Measurements from ENCODE around the gene MAP2.

MAP2 gene, protein sequence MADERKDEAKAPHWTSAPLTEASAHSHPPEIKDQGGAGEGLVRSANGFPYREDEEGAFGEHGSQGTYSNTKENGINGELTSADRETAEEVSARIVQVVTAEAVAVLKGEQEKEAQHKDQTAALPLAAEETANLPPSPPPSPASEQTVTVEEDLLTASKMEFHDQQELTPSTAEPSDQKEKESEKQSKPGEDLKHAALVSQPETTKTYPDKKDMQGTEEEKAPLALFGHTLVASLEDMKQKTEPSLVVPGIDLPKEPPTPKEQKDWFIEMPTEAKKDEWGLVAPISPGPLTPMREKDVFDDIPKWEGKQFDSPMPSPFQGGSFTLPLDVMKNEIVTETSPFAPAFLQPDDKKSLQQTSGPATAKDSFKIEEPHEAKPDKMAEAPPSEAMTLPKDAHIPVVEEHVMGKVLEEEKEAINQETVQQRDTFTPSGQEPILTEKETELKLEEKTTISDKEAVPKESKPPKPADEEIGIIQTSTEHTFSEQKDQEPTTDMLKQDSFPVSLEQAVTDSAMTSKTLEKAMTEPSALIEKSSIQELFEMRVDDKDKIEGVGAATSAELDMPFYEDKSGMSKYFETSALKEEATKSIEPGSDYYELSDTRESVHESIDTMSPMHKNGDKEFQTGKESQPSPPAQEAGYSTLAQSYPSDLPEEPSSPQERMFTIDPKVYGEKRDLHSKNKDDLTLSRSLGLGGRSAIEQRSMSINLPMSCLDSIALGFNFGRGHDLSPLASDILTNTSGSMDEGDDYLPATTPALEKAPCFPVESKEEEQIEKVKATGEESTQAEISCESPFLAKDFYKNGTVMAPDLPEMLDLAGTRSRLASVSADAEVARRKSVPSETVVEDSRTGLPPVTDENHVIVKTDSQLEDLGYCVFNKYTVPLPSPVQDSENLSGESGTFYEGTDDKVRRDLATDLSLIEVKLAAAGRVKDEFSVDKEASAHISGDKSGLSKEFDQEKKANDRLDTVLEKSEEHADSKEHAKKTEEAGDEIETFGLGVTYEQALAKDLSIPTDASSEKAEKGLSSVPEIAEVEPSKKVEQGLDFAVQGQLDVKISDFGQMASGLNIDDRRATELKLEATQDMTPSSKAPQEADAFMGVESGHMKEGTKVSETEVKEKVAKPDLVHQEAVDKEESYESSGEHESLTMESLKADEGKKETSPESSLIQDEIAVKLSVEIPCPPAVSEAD (N-terminal part only)

GRCh38 chr2:209423562-209424198 lies at the start of gene MAP2:
TSS of gene MAP2 (plus strand) at chr2:209424047. CDS start at chr2:209653171, 229,124 bp downstream.
- DNase-seq: peak; percentile 67 to 79

- DNase-seq: no peak
These were observed 47.2 kb upstream of the MAP2 start for GRCh38 chr2:209376686-209377085.

DNA sequence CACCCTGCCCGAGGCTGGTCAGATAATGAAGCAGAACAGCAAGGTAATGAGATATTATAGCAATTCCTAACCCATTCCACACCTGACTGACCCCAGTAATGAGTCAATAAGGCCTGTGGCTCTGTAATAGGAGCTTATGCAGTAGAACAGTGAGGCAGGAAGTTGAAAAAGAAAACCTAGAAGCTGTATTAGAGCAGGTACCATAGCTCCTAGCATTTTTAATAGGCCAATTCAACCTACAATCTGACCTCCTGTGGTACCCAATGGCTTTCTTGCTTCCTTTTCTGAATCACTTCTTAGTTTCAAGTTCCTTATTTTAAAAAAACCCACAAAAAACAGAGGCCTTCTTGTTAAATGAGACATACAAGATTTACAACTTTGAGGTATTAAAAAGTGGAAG lies 43.6 kb upstream of the MAP2 start:
- DNase-seq: peak in 1 of 2 donors; percentile 28

GRCh38 chr2:209381091-209381490 lies 42.8 kb upstream of the MAP2 start:
- DNase-seq: no peak

DNA sequence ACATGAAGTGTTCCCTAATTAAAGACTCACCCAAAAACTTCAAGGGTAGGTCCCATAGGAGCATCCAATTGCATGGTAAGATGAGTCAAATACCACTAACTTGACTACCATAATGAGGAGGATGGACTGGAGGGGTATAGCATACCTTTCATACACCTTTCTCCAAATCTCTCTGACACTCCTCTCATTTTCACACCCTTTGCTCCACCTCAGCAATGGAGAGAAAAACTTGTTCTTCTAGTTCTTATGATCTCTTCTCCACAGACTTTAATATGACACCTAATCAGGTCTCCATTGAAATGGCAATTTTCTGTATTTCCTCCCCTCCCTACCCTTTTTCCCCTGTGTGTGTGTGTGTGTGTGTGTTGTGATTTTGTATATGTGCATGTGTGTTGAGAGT lies 41.1 kb upstream of the MAP2 start:
- no peak for DNase-seq

DNA sequence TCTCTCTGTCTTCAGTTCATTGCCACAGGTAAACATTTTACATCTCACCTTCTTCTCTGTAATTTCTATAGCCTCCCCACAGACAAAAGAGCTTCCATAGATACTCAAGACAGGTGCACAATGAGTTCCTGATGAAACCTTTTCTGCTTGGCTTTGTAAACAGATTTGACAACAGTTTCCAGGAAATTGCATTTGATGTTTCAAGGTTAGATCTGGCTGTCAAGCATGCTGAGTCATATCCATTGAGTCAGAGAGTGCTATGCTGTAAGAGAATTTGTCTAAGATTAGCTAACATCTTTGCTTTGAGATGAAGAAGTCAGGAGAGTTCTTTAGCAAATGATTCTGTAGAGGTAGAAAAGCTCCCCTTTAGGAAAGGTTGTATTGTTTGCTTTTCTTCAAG lies 40.6 kb upstream of the MAP2 start:
- peak; percentile 11 to 12 for DNase-seq

- no peak for DNase-seq
These were observed 36.5 kb upstream of the MAP2 start for GRCh38 chr2:209387389-209387788.

GRCh38 chr2:209388446-209389037 lies 35.3 kb upstream of the MAP2 start:
- DNase-seq: no peak

GRCh38 chr2:209389171-209389618 lies 34.7 kb upstream of the MAP2 start:
- DNase-seq: no peak

DNA sequence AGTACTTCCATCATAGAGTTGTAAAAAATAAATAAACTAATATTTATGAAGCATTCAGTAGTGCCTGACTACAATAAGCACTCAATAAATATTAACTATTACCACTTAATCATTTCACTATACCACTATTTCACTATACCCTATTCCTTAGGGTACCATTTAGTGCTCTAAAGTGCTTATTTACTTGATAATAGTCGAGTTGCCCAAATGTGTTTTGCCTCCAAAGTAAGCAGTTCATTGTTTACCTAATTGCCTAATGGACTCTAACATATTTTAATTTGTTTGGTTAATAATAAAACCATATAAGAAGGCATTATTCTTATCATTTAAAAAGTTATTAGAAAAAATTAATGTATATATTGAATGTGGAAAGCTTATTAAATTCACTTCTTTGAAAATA lies 33.0 kb upstream of the MAP2 start:
- DNase-seq: no peak

GRCh38 chr2:209391776-209392401 lies 32.0 kb upstream of the MAP2 start:
- no peak for DNase-seq

DNA sequence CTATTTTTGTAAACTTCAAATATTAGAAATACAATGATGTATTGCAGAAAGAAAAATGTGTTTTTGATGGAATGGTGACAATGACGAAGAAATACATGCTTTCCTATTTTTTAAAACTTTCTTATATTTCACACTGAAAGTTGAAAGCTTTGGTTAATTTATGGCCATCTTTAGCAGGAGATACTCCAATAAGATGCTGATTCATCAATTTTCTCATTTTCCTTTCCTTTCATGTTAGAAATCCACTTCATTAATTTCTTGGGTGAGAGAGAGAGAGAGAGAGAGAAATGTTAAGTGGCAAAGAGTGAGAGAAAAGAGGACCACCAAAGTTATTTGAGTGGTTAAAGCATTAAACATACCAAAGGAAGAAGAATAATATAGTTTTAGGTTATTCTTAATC lies 28.6 kb upstream of the MAP2 start:
- DNase-seq: no peak

DNA sequence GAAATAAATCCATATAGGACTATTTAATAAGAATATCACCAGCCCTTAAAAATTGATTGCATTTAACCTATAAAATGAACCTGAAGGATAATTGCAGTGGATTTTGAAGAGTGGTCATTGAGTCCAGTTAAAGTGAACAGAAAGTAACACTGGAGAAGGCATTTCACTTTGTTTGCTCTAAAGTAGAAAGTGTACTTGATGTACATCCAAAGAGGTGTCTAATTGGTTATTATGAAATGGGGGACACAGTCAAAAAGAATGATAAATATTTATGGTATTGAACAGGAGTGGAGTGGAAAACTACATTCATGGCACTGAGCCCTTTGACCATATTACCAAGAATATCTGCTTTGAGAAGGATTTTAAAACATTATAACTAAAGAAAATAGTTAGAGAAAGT lies 28.2 kb upstream of the MAP2 start:
- DNase-seq: no peak

DNA sequence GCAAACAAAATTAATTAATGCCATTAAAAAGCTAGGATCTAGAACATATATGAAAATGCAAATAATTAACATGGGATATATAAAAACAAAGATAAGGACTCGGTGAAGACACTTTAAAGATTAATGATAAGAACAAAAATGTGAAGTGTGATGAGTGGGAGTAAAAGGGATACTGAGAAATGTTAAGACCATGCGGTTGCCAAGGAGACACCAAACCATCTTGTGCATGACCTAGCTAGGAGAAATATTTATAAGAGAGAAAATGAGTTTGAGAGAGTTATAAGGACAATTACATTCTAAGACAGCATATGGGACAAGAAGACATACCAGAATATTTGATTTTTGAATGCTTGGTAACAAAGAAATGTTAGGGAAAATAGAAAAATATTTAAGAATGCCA lies 25.4 kb upstream of the MAP2 start:
- no peak for DNase-seq

GRCh38 chr2:209401788-209402187 lies 22.1 kb upstream of the MAP2 start:
- no peak for DNase-seq

- no peak for DNase-seq
These were observed 12.6 kb upstream of the MAP2 start for GRCh38 chr2:209411296-209411695.

GRCh38 chr2:209411718-209412117 lies 12.1 kb upstream of the MAP2 start:
- DNase-seq: no peak

DNA sequence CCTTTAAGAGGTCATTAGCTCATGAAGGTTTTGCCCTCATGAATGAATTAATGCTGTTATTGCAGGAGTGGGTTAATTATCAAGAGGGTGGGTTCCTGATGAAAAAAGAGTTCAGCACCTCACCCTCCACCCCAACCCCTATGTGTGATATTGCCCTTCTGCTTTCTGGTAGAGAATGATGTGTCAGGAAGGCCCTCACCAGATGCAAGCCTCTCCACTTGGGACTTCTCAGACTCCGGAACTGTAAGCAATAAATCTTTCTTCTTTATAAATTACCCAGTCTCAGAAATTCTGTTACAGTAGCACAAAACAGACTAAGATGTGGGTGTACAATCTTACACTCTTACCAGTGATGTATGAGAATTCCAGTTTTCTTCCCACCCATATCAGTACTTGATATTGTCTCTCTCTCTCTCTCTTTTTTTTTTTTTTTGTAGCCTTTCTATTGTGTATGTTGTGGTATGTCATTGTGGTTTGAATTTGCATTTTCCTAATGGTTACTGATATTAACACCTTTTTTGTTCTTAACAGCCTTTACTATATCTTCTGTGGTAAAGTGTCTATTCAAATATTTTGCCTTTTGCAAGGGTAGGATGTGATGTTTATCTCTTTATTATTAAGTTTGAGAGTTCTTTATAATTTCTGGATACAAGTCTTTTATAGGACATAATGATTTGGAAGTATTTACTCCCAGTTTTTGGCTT lies 10.4 kb upstream of the MAP2 start:
- no peak for DNase-seq

DNA sequence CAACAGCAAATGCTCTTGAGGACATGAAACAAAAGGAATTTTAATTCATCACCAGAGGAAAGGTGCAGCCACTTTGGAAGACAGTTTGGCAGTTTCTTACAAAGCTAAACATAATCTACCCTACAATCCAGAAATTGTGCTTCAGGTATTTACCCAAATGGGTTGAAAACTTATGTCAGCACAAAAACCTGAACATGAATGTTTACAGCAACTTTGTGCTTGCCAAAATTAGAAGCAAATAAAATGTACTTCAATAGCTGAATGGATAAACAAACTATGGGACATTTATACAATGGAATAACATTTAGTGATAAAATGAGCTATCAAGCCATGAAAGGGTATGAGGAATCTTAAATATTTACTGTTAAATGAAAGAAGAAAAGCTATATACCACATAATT lies 6.9 kb upstream of the MAP2 start:
- DNase-seq: no peak

DNA sequence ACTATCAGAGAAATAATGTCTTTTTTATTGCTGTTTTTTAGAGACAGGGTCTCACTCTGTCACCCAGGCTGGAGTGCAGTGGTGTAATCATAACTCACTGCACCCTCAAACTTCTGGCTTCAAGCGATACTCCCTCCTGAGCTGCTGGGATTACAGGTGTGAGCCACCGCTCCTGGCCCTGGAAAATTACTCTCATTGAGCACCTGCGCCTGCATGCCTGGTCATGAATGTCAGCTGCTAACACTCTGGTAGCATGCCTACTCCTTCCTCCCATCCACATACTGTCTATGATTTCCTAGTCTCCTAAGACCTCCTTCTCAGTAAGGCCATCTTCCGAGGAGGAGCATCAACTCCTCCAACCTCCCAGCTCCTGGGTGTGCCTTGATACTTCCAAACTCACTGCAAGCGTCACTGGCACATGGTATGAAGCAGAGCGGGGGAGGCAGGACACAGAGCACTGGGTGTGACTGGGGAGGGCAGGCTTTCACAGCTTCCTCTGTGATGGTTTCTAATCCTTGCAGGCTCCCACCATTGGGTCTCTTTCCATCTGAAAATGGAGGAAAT lies 1.6 kb upstream of the MAP2 start:
- DNase-seq: no peak

DNA sequence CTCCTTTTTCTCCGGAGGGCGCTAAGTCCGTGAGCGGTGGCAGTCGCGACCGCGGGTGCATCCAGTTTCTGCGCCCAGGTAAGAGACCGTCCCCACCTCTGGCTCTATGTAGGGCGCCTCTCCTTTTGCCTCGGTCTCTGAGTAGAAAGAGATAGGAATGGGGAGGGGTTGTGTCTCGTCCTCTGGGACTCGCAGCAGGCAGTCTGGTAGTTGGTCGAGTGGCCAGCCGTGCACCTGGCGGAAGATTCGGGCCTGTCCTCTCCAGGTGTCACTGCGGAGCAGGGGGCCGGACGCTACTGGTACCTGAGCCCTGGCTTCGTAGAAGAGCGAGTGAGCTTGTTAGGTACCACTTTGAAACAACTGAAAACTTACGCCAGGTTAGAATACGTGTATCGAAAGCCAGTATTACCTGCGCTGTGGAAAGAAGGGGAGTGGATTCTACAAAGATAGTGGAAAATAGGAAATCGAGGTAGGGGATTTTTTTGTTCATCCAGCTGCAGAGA lies 403 bp downstream of the MAP2 start:
- no peak for DNase-seq
